HepG2 (cell line): ENCODE measurements around the gene GPA33. TPM values are rescaled to one million over a fixed set of nuclear protein-coding genes. Genes with fewer than 3 reads are reported as not detected.

Source experiments
- ATAC-seq: fragments of 200-7000 bp; cut with Tn5 transposase; 3 replicates; pipeline ENCODE4 v1.9.1; 2020; ENCODE audit warnings: mild to moderate bottlenecking, moderate library complexity
- BruUV-seq: library from RNA; stranded (reverse); fragments of 400-500 nt; replicated peaks from 2 replicates; lab custom pipeline; 2021; lab: Mats Ljungman, UMichigan
- CTCF ChIA-PET: fragments of 300-600 bp; formaldehyde crosslinking; extraction: SDS; loops from one replicate; lab custom pipeline; 2021; ENCODE audit warnings: low total read pairs, inconsistent platforms, low intra/inter-chr PET ratio; lab: Yijun Ruan, JAX
- POLR2A ChIA-PET: fragments of 350-600 bp; sonication (Branson Sonifier 250); formaldehyde crosslinking; loops from one replicate; lab custom pipeline; 2020; ENCODE audit warnings: antibody characterized with exemption, inconsistent platforms; lab: Yijun Ruan, JAX
- DNase-seq: peaks from one replicate; pipeline ENCODE4 v3.0.0-alpha.2; 2015; ENCODE audit warnings: low spot score
- FAIRE-seq: peaks from 3 replicates; lab custom pipeline; 2011; peaks lifted over from hg19 to GRCh38; lab: Jason Lieb, UNC
- H2AFZ ChIP-seq: one replicate; pipeline ENCODE4 v1.6.1; 2011; ENCODE audit warnings: low read length, inconsistent platforms
- H3K27ac ChIP-seq: fragments of 300-600 bp; 3 replicates; pipeline ENCODE4 v1.8.0; 2011; ENCODE audit warnings: mixed run types, mild to moderate bottlenecking, mixed read lengths, low read length, inconsistent platforms; ENCODE audit not compliant: insufficient read depth; ENCODE audit errors: extremely low read length
- H3K27me3 ChIP-seq, 2 experiments: fragments of 200-600 bp in 1 of 2; 2 replicates in 1 of 2; 3 replicates in 1 of 2; pipeline versions ENCODE4 v1.6.0 to v1.8.0; 2011; ENCODE audit warnings: low read length in 2 of 2, mild to moderate bottlenecking in 2 of 2, moderate library complexity in 2 of 2, inconsistent platforms in 1 of 2; ENCODE audit not compliant: insufficient read depth in 2 of 2, control insufficient read depth in 1 of 2
- H3K36me3 ChIP-seq, 2 experiments: fragments of 200-600 bp in 1 of 2; replicated peaks in 1 of 2; 2 replicates in 1 of 2; 3 replicates in 1 of 2; pipeline versions ENCODE4 v1.5.1 to v1.8.0; 2011; ENCODE audit warnings: low read length in 2 of 2, inconsistent platforms in 1 of 2; ENCODE audit not compliant: insufficient read depth in 2 of 2, control insufficient read depth in 1 of 2
- H3K4me1 ChIP-seq: 2 replicates; pipeline ENCODE4 v1.5.1; 2012; ENCODE audit warnings: low read length, inconsistent platforms; ENCODE audit not compliant: insufficient read depth
- H3K4me2 ChIP-seq: 2 replicates; pipeline ENCODE4 v1.6.0; 2011; ENCODE audit warnings: low read depth, low read length, inconsistent platforms
- H3K4me3 ChIP-seq, 3 experiments: fragments of 200-600 bp in 1 of 3; sonication (generic), shearing (Covaris generic) in 1 of 3; replicated peaks in 1 of 3; 2 replicates each; pipeline ENCODE4 v1.5.1; 2011 to 2016; ENCODE audit warnings: low read length in 3 of 3, inconsistent platforms in 2 of 3, low read depth in 2 of 3, mild to moderate bottlenecking in 2 of 3, control low read depth in 1 of 3, mixed read lengths in 1 of 3; ENCODE audit not compliant: insufficient read depth in 1 of 3
- H3K79me2 ChIP-seq: one replicate; pipeline ENCODE4 v1.6.1; 2011; ENCODE audit warnings: low read length, inconsistent platforms; ENCODE audit not compliant: insufficient read depth
- H3K9ac ChIP-seq: 2 replicates; pipeline ENCODE4 v1.6.0; 2011; ENCODE audit warnings: mild to moderate bottlenecking, low read depth, low read length, inconsistent platforms; ENCODE audit not compliant: insufficient read depth
- H3K9me3 ChIP-seq: 2 replicates; pipeline ENCODE4 v1.5.1; 2012; ENCODE audit warnings: mild to moderate bottlenecking, low read length
- H4K20me1 ChIP-seq: 2 replicates; pipeline ENCODE4 v1.6.0; 2011; ENCODE audit warnings: inconsistent platforms, mild to moderate bottlenecking, low read length, moderate library complexity; ENCODE audit not compliant: insufficient read depth
- AHR ChIP-seq: IDR thresholded peaks from 2 replicates; pipeline ENCODE4 v1.6.1; 2018; ENCODE audit warnings: missing genetic modification reagents, missing compliant biosample characterization
- HNRNPUL1 ChIP-seq: fragments of 200-400 bp; formaldehyde crosslinking; IDR thresholded peaks from 2 replicates; pipeline ENCODE4 v1.6.1; 2017; ENCODE audit warnings: low read depth, mild to moderate bottlenecking, low read length, moderate library complexity
- IKZF1 ChIP-seq: fragments of 450-650 bp; IDR thresholded peaks from 2 replicates; pipeline ENCODE4 v1.7.1; 2016
- NCOA1 ChIP-seq: sonication (generic); formaldehyde crosslinking; IDR thresholded peaks from 2 replicates; pipeline ENCODE4 v1.9.0; 2021; ENCODE audit warnings: missing genetic modification reagents
- SMAD1 ChIP-seq: sonication (generic); formaldehyde crosslinking; IDR thresholded peaks from 2 replicates; pipeline ENCODE4 v1.4.0; 2020; ENCODE audit warnings: missing genetic modification reagents, low read depth, mild to moderate bottlenecking, borderline replicate concordance
- SMARCE1 ChIP-seq: fragments of 450-650 bp; IDR thresholded peaks from 2 replicates; pipeline ENCODE4 v1.6.1; 2017; ENCODE audit warnings: borderline replicate concordance
- TRIM22 ChIP-seq: fragments of 450-650 bp; IDR thresholded peaks from 2 replicates; pipeline ENCODE4 v1.6.1; 2017
- ZBTB38 ChIP-seq: sonication (generic); formaldehyde crosslinking; IDR thresholded peaks from 2 replicates; pipeline ENCODE4 v1.5.1; 2020; ENCODE audit warnings: mild to moderate bottlenecking, missing genetic modification reagents
- ZFP37 ChIP-seq: sonication (generic); formaldehyde crosslinking; IDR thresholded peaks from 2 replicates; pipeline ENCODE4 v1.4.0; 2020; ENCODE audit warnings: missing genetic modification reagents, borderline replicate concordance
- ZMYM2 ChIP-seq: sonication (generic); formaldehyde crosslinking; IDR thresholded peaks from 2 replicates; pipeline ENCODE4 v1.8.0; 2022; ENCODE audit warnings: mild to moderate bottlenecking, missing genetic modification reagents
- ZNF260 ChIP-seq: sonication (generic); formaldehyde crosslinking; IDR thresholded peaks from 2 replicates; pipeline ENCODE4 v1.4.0; 2020; ENCODE audit warnings: missing genetic modification reagents, low read depth, mild to moderate bottlenecking, borderline replicate concordance
- ZNF430 ChIP-seq: sonication (generic); formaldehyde crosslinking; IDR thresholded peaks from 2 replicates; pipeline ENCODE4 v1.9.0; 2021; ENCODE audit warnings: mild to moderate bottlenecking, missing genetic modification reagents
- ZNF546 ChIP-seq: sonication (generic); formaldehyde crosslinking; conservative IDR thresholded peaks from 2 replicates; pipeline ENCODE4 v1.8.1; 2023; ENCODE audit warnings: mild to moderate bottlenecking, missing genetic modification reagents
- ZNF580 ChIP-seq: IDR thresholded peaks from 2 replicates; pipeline ENCODE4 v1.6.1; 2016; ENCODE audit warnings: low read depth, borderline replicate concordance
- ZNF720 ChIP-seq: sonication (generic); formaldehyde crosslinking; IDR thresholded peaks from 2 replicates; pipeline ENCODE4 v1.4.0; 2020; ENCODE audit warnings: missing genetic modification reagents
- ZNF841 ChIP-seq: sonication (generic); formaldehyde crosslinking; IDR thresholded peaks from 2 replicates; pipeline ENCODE4 v1.8.1; 2023; ENCODE audit warnings: missing genetic modification reagents, borderline replicate concordance
- WGBS: methylation state at CpG from one replicate; pipeline ENCODE4 v1.1.6; 2017; ENCODE audit warnings: low lambda C conversion rate; 5-methylcytosine and 5-hydroxymethylcytosine counted together
- in situ Hi-C: cut with HindIII; loops from 2 replicates; pipeline ENCODE4 v1.10.0; 2017; ENCODE audit warnings: low pct_unique_long_range_greater_than_20kb; ENCODE audit not compliant: extremely low pct_ligation_motif_present
- intact Hi-C: fragments of 100-400 bp; cut with micrococcal nuclease; formaldehyde crosslinking; loops from one replicate; pipeline ENCODE4 v1.10.0; 2022; ENCODE audit not compliant: unreplicated experiment
- polyA plus RNA-seq, 8 experiments: library from polyadenylated mRNA; depleted of rRNA in 3 of 8; stranded (reverse) in 7 of 8; unstranded in 1 of 8; fragments of >200 nt; fragmentation: Illumina TruSeq in 4 of 8; extraction: Trizol in 4 of 8; gene quantifications; 2 replicates each; pipeline versions ENCODE4 v1.2.1 to v1.2.3, GENCODE V29; 2011 to 2016; ENCODE audit warnings: low read depth in 4 of 8, missing spikeins in 1 of 8, mixed read lengths in 1 of 8; ENCODE audit not compliant: insufficient read depth in 1 of 8
- total RNA-seq, 5 experiments: library from RNA; depleted of rRNA; stranded (reverse); fragments of >200 nt; fragmentation: Illumina TruSeq; extraction: Trizol; gene quantifications; 2 replicates each; pipeline ENCODE4 v1.2.3, GENCODE V29; 2016; ENCODE audit warnings: low read depth in 1 of 5
- TF ChIP-seq, protein P1 (sequence below): sonication (generic); formaldehyde crosslinking; IDR thresholded peaks from 2 replicates; pipeline ENCODE4 v1.9.0; 2021; ENCODE audit warnings: missing genetic modification reagents, borderline replicate concordance
- TF ChIP-seq, protein P2 (sequence below): IDR thresholded peaks from 2 replicates; pipeline ENCODE4 v1.6.1; 2018; ENCODE audit warnings: missing genetic modification reagents

The GPA33 gene
- total and polyA plus RNA-seq, 2 of the 13 experiments (the other 11 are each of a cell fraction or from before 2014, with no cell fraction given): not detected

DNA sequence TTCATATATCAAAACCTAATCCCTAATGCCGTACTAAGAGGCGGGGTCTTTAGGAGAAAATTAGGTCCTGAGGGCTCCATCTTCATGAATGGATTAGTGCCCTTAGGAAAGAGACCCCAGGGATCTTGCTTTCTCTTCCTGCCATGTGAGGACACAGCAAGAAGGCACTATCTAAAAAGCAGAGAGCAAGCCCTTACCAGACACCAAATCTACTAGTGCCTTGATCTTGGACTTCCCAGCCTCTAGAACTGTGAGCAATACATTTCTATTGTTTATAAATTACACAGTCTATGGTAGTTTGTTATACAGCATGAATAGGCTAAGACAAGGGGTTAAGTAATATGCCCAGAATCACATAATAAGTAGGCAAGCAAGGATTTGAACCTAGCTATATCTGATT lies 46.6 kb upstream of the GPA33 start:
- Histone ChIP-seq H3K4me1 (no peaks in the 10 kb centered on the region), H3K27me3 (peaks cover 0 to 13% of the 10 kb centered on the region in 2 experiments; a peak in 1 of 5 replicates), H3K36me3 (no peaks in the 10 kb centered on the region), H3K9ac (no peak overlapping the region), H3K4me3 (no peak overlapping the region), H4K20me1 (no peaks in the 10 kb centered on the region), H3K79me2 (no peaks in the 10 kb centered on the region), H3K9me3 (no peaks in the 10 kb centered on the region), H3K27ac (no peak overlapping the region), H3K4me2 (no peak overlapping the region), H2AFZ (no peak overlapping the region)
- ChIA-PET POLR2A (no interaction called here), CTCF (no interaction called here)
- DNase-seq: no peak
- no peak for FAIRE-seq
- no TSS peak for BruUV-seq
- 0% methylated on average over 1 of the region's 2 CpGs for WGBS
- TF ChIP-seq IKZF1: no peak
- TF ChIP-seq TRIM22: no peak
- TF ChIP-seq NCOA1 (CRISPR knock-in tag): no peak
- TF ChIP-seq ZFP37 (CRISPR knock-in tag): no peak
- TF ChIP-seq, protein P1, sequence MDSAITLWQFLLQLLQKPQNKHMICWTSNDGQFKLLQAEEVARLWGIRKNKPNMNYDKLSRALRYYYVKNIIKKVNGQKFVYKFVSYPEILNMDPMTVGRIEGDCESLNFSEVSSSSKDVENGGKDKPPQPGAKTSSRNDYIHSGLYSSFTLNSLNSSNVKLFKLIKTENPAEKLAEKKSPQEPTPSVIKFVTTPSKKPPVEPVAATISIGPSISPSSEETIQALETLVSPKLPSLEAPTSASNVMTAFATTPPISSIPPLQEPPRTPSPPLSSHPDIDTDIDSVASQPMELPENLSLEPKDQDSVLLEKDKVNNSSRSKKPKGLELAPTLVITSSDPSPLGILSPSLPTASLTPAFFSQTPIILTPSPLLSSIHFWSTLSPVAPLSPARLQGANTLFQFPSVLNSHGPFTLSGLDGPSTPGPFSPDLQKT (CRISPR knock-in tag): no peak
- TF ChIP-seq ZNF841 (CRISPR knock-in tag): no peak
- no peak for TF ChIP-seq ZNF260 (CRISPR knock-in tag)
- TF ChIP-seq ZMYM2 (CRISPR knock-in tag): no peak
- no peak for TF ChIP-seq ZNF546 (CRISPR knock-in tag)
- TF ChIP-seq SMAD1: no peak
- TF ChIP-seq, protein P2, sequence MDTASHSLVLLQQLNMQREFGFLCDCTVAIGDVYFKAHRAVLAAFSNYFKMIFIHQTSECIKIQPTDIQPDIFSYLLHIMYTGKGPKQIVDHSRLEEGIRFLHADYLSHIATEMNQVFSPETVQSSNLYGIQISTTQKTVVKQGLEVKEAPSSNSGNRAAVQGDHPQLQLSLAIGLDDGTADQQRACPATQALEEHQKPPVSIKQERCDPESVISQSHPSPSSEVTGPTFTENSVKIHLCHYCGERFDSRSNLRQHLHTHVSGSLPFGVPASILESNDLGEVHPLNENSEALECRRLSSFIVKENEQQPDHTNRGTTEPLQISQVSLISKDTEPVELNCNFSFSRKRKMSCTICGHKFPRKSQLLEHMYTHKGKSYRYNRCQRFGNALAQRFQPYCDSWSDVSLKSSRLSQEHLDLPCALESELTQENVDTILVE (CRISPR knock-in tag): no peak
- TF ChIP-seq HNRNPUL1: no peak
- TF ChIP-seq AHR: no peak
- TF ChIP-seq ZNF580 (CRISPR knock-in tag): no peak
- no peak for TF ChIP-seq ZNF720 (CRISPR knock-in tag)
- no peak for TF ChIP-seq ZBTB38 (CRISPR knock-in tag)
- no peak for TF ChIP-seq SMARCE1
- TF ChIP-seq ZNF430 (CRISPR knock-in tag): no peak
- in situ Hi-C loops (no loop called here), intact Hi-C loops (no loop called here)
- no peak for ATAC-seq
